Left renal cortex interstitium (tissue), 4 donors: ENCODE data around the gene HEXD. TPM values are rescaled to one million over a fixed set of nuclear protein-coding genes. Genes with fewer than 3 reads are reported as not detected.
"Not testable (repeated sequence)": the region's sequence is repeated elsewhere in the genome, so short reads cannot be mapped to it uniquely, and the experiment has no call there.

Experiments used
- DNase-seq, 4 donors: peaks; one replicate each; pipeline ENCODE4 v3.0.0-alpha.2; 2013; ENCODE audit warnings: low read depth in 4 of 4, low spot score in 2 of 4, missing footprints in 1 of 4
- polyA plus RNA-seq, 4 donors: library from polyadenylated mRNA; unstranded; fragments of 120-200 nt; gene quantifications; one replicate each; pipeline ENCODE4 v1.2.1, GENCODE V29; 2013; ENCODE audit not compliant: insufficient read length in 4 of 4

HEXD gene
- polyA plus RNA-seq, 4 donors, result 31.8 to 62.4 (median 42.6) TPM

GRCh38 chr17:82382220-82382932 lies 35.8 kb upstream of the HEXD start:
- not testable (repeated sequence) for DNase-seq

GRCh38 chr17:82382933-82383255 lies 35.3 kb upstream of the HEXD start:
- DNase-seq, result no peak

GRCh38 chr17:82383411-82383810 lies 34.7 kb upstream of the HEXD start:
- DNase-seq, result no peak

- DNase-seq, result no peak
These were observed 34.0 kb upstream of the HEXD start for GRCh38 chr17:82384051-82384729.

GRCh38 chr17:82384730-82385481 lies 33.2 kb upstream of the HEXD start:
- no peak for DNase-seq

- no peak for DNase-seq
These were observed 32.4 kb upstream of the HEXD start for GRCh38 chr17:82385559-82386254.

GRCh38 chr17:82386255-82386831 lies 31.8 kb upstream of the HEXD start:
- no peak for DNase-seq

- no peak for DNase-seq
These were observed 31.1 kb upstream of the HEXD start for GRCh38 chr17:82386881-82387704.

GRCh38 chr17:82387705-82388106 lies 30.4 kb upstream of the HEXD start:
- no peak for DNase-seq

- DNase-seq, result no peak
These were observed 29.8 kb upstream of the HEXD start for GRCh38 chr17:82388223-82388921.

GRCh38 chr17:82388922-82389283 lies 29.2 kb upstream of the HEXD start:
- no peak for DNase-seq

GRCh38 chr17:82389379-82389778 lies 28.8 kb upstream of the HEXD start:
- no peak for DNase-seq

- no peak for DNase-seq
These were observed 27.9 kb upstream of the HEXD start for GRCh38 chr17:82390015-82390859.

- DNase-seq, result no peak
These were observed 27.2 kb upstream of the HEXD start for GRCh38 chr17:82390860-82391435.

- DNase-seq, result no peak
These were observed 26.6 kb upstream of the HEXD start for GRCh38 chr17:82391496-82392066.

- no peak for DNase-seq
These were observed 25.8 kb upstream of the HEXD start for GRCh38 chr17:82392209-82392920.

GRCh38 chr17:82392941-82393340 lies 25.2 kb upstream of the HEXD start:
- no peak for DNase-seq
